K562 (cell line): ENCODE data around the gene UAP1. TPM values are rescaled to one million over a fixed set of nuclear protein-coding genes. Genes with fewer than 3 reads are reported as not detected.

Source experiments
- ATAC-seq: fragments of 200-7000 bp; cut with Tn5 transposase; 3 replicates; pipeline ENCODE4 v1.9.1; 2020; ENCODE audit warnings: moderate library complexity
- BruUV-seq: library from RNA; stranded (reverse); fragments of 400-500 nt; replicated peaks from 2 replicates; lab custom pipeline; 2021; lab: Mats Ljungman, UMichigan
- CTCF ChIA-PET: fragments of 300-600 bp; formaldehyde crosslinking; extraction: SDS; loops from one replicate; lab custom pipeline; 2021; ENCODE audit warnings: low intra/inter-chr PET ratio; lab: Yijun Ruan, JAX
- POLR2A ChIA-PET: fragments of 300-600, 350-650 bp; sonication (Branson Sonifier 250); formaldehyde crosslinking; extraction: SDS; loops from one replicate; lab custom pipeline; 2021; ENCODE audit warnings: antibody characterized with exemption, inconsistent platforms; lab: Yijun Ruan, JAX
- DNase-seq, 4 experiments: peaks; one replicate each; pipeline versions ENCODE4 v3.0.0 to v3.0.0-alpha.2; 2011 to 2018; ENCODE audit warnings: low spot score in 3 of 4, mixed read lengths in 3 of 4; ENCODE audit errors: extremely low read depth in 1 of 4
- FAIRE-seq: peaks from 2 replicates; lab custom pipeline; 2011; peaks lifted over from hg19 to GRCh38; lab: Jason Lieb, UNC
- H2AFZ ChIP-seq: 2 replicates; pipeline ENCODE4 v1.6.0; 2011; ENCODE audit warnings: low read depth, low read length, control low read depth, inconsistent platforms
- H3K27ac ChIP-seq: fragments of 200-600 bp; 3 replicates; pipeline ENCODE4 v1.8.0; 2011; ENCODE audit warnings: low read depth, mild to moderate bottlenecking, control low read depth, inconsistent platforms, low read length, moderate library complexity, mixed read lengths; ENCODE audit errors: extremely low read depth
- H3K27me3 ChIP-seq, 2 experiments: fragments of 300-600 bp in 1 of 2; 2 replicates in 1 of 2; 3 replicates in 1 of 2; pipeline versions ENCODE4 v1.6.0 to v1.8.0; 2011; ENCODE audit warnings: inconsistent platforms in 2 of 2, low read length in 2 of 2, mild to moderate bottlenecking in 1 of 2, mixed read lengths in 1 of 2, moderate library complexity in 1 of 2; ENCODE audit not compliant: control insufficient read depth in 2 of 2, insufficient read depth in 2 of 2
- H3K36me3 ChIP-seq: fragments of 300-600 bp; 3 replicates; pipeline ENCODE4 v1.8.0; 2011; ENCODE audit warnings: mild to moderate bottlenecking, low read length, inconsistent platforms; ENCODE audit not compliant: control insufficient read depth, insufficient read depth
- H3K4me1 ChIP-seq, 2 experiments: fragments of 200-600 bp in 1 of 2; replicated peaks in 1 of 2; 2 replicates in 1 of 2; 3 replicates in 1 of 2; pipeline versions ENCODE4 v1.5.1 to v1.8.0; 2011; ENCODE audit warnings: inconsistent platforms in 2 of 2, low read length in 2 of 2, mild to moderate bottlenecking in 1 of 2, mixed read lengths in 1 of 2, moderate library complexity in 1 of 2; ENCODE audit not compliant: control insufficient read depth in 2 of 2, insufficient read depth in 2 of 2
- H3K4me2 ChIP-seq: 2 replicates; pipeline ENCODE4 v1.6.1; 2011; ENCODE audit warnings: low read length, control low read depth, inconsistent platforms, mixed read lengths; ENCODE audit not compliant: insufficient read depth
- H3K4me3 ChIP-seq: fragments of 200-600 bp; sonication (generic), shearing (Covaris generic); 2 replicates; pipeline ENCODE4 v1.5.1; 2016; ENCODE audit warnings: control low read depth, inconsistent platforms
- H3K79me2 ChIP-seq: fragments of 200-600 bp; 3 replicates; pipeline ENCODE4 v1.8.0; 2011; ENCODE audit warnings: low read length, inconsistent platforms; ENCODE audit not compliant: control insufficient read depth, insufficient read depth
- H3K9ac ChIP-seq, 2 experiments: 2 replicates each; pipeline versions ENCODE4 v1.6.0 to v1.6.1; 2011; ENCODE audit warnings: low read depth in 2 of 2, low read length in 2 of 2, control low read depth in 1 of 2, inconsistent platforms in 1 of 2, mild to moderate bottlenecking in 1 of 2, mixed read lengths in 1 of 2; ENCODE audit not compliant: insufficient read depth in 1 of 2
- H3K9me1 ChIP-seq: one replicate; pipeline ENCODE4 v1.6.0; 2011; ENCODE audit warnings: inconsistent platforms, mild to moderate bottlenecking, low read length, moderate library complexity; ENCODE audit not compliant: control insufficient read depth, insufficient read depth
- H3K9me3 ChIP-seq: replicated peaks from 2 replicates; pipeline ENCODE4 v1.5.1; 2011; ENCODE audit warnings: low read depth, low read length, inconsistent platforms; ENCODE audit not compliant: control insufficient read depth, insufficient read depth
- H4K20me1 ChIP-seq: replicated peaks from 2 replicates; pipeline ENCODE4 v1.6.1; 2011; ENCODE audit warnings: low read length, inconsistent platforms, mixed read lengths; ENCODE audit not compliant: control insufficient read depth, insufficient read depth
- COPS2 ChIP-seq: fragments of 450-650 bp; conservative IDR thresholded peaks from 2 replicates; pipeline ENCODE4 v1.6.1; 2016; ENCODE audit warnings: mild to moderate bottlenecking, moderate library complexity
- DDX20 ChIP-seq: fragments of 450-650 bp; IDR thresholded peaks from 2 replicates; pipeline ENCODE4 v1.6.1; 2016; ENCODE audit warnings: missing genetic modification characterization, low read depth, mild to moderate bottlenecking, missing compliant biosample characterization, moderate library complexity
- E2F5 ChIP-seq: sonication (generic); formaldehyde crosslinking; IDR thresholded peaks from 2 replicates; pipeline ENCODE4 v1.8.0; 2022; ENCODE audit warnings: mild to moderate bottlenecking, missing genetic modification reagents
- FOSL1 ChIP-seq: fragments of 200-800 bp; sonication (Bioruptor generic); conservative IDR thresholded peaks from 2 replicates; pipeline ENCODE4 v1.6.1; 2016; ENCODE audit warnings: missing genetic modification characterization, missing compliant biosample characterization
- MLX ChIP-seq, 2 experiments: fragments of 450-650 bp in 1 of 2; sonication (generic) in 1 of 2; formaldehyde crosslinking; conservative IDR thresholded peaks; 2 replicates each; pipeline versions ENCODE4 v1.4.0 to v1.8.1; 2020 to 2022; ENCODE audit warnings: mild to moderate bottlenecking in 1 of 2, missing genetic modification reagents in 1 of 2
- PHF8 ChIP-seq: fragments of 200-600 bp; sonication (generic); IDR thresholded peaks from 2 replicates; pipeline ENCODE4 v1.6.1; 2012; ENCODE audit warnings: mixed run types, mild to moderate bottlenecking, inconsistent platforms, low read length, moderate library complexity, borderline replicate concordance
- RREB1 ChIP-seq: fragments of 250-450 bp; sonication (Bioruptor Pico); IDR thresholded peaks from 2 replicates; pipeline ENCODE4 v1.4.0; 2020
- SMAD4 ChIP-seq: fragments of 250-450 bp; sonication (Bioruptor Pico); conservative IDR thresholded peaks from 2 replicates; pipeline ENCODE4 v1.8.0; 2021; ENCODE audit warnings: inconsistent platforms, mild to moderate bottlenecking, moderate library complexity
- SOX6 ChIP-seq: fragments of 450-650 bp; IDR thresholded peaks from 2 replicates; pipeline ENCODE4 v1.6.1; 2014; ENCODE audit warnings: mild to moderate bottlenecking
- SRF ChIP-seq, 2 experiments: fragments of 250-450, 450-650 bp in 1 of 2; sonication (Bioruptor Pico) in 1 of 2; sonication (generic) in 1 of 2; formaldehyde crosslinking; IDR thresholded peaks; 2 replicates each; pipeline versions ENCODE4 v1.5.0 to v1.5.1; 2020 to 2022; ENCODE audit warnings: mild to moderate bottlenecking in 1 of 2, missing genetic modification reagents in 1 of 2
- TAL1 ChIP-seq: fragments of 450-650 bp; IDR thresholded peaks from 2 replicates; pipeline ENCODE4 v1.6.1; 2016; ENCODE audit warnings: mild to moderate bottlenecking
- TCF7L2 ChIP-seq: fragments of 150-350 bp; IDR thresholded peaks from 2 replicates; pipeline ENCODE4 v1.6.1; 2016; ENCODE audit warnings: low read depth, mild to moderate bottlenecking, low read length, moderate library complexity
- TRIM28 ChIP-seq: fragments of 450-650 bp; IDR thresholded peaks from 2 replicates; pipeline ENCODE4 v1.6.1; 2017
- ZNF436 ChIP-seq: fragments of 250-450, 450-650 bp; sonication (Bioruptor Pico); formaldehyde crosslinking; IDR thresholded peaks from 2 replicates; pipeline ENCODE4 v1.7.0; 2020; ENCODE audit warnings: mild to moderate bottlenecking
- WGBS: fragments of 100-300 bp; shearing (Covaris generic); methylation state at CpG from one replicate; pipeline ENCODE4 v1.1.6; 2016; ENCODE audit warnings: low coverage, mixed read lengths; ENCODE audit not compliant: insufficient coverage; ENCODE audit errors: missing lambda C conversion rate; 5-methylcytosine and 5-hydroxymethylcytosine counted together
- in situ Hi-C: fragments of 300-500 bp; cut with MboI; formaldehyde crosslinking; loops from 4 replicates; pipeline ENCODE4 v1.15.0; 2018; ENCODE audit warnings: inconsistent platforms, mixed read lengths
- intact Hi-C: fragments of 100-400 bp; cut with micrococcal nuclease; formaldehyde crosslinking; loops from 2 replicates; pipeline ENCODE4 v1.14.2; 2022
- polyA plus RNA-seq, 8 experiments: library from polyadenylated mRNA; depleted of rRNA in 4 of 8; stranded (reverse) in 5 of 8; unstranded in 3 of 8; fragments of >200 nt; fragmentation: Nextera tagmentation in 2 of 8; fragmentation: Illumina TruSeq in 1 of 8; extraction: Ambion mirVana in 2 of 8; extraction: Trizol in 1 of 8; gene quantifications; 2 replicates each; pipeline versions ENCODE4 v1.2.1 to v1.2.3, GENCODE V29; 2011 to 2014; ENCODE audit warnings: inconsistent platforms in 1 of 8, missing spikeins in 1 of 8
- total RNA-seq, 7 experiments: library from RNA; depleted of rRNA in 6 of 7; stranded (reverse); fragments of >200 nt in 6 of 7; fragmentation: Illumina TruSeq in 2 of 7; extraction: Trizol in 2 of 7; gene quantifications; 2 replicates each; pipeline versions ENCODE4 v1.2.1 to v1.2.3, GENCODE V29; 2011 to 2021; ENCODE audit warnings: low replicate concordance in 1 of 7

Gene UAP1
- total and polyA plus RNA-seq, 9 of the 15 experiments (the other 6 are each of a cell fraction or from before 2014, with no cell fraction given): 182 to 317 (median 213) TPM

- no peak for TF ChIP-seq MLX (CRISPR knock-in tag; conservative IDR thresholded peaks at IDR 0.05)
These were observed 24.3 kb upstream of the UAP1 start (continued) for GRCh38 chr1:162537216-162537615.

GRCh38 chr1:162538815-162539431 lies 22.6 kb upstream of the UAP1 start:
- Histone ChIP-seq H3K4me2 (no peak overlapping the region), H2AFZ (no peak overlapping the region), H3K4me3 (no peak overlapping the region), H3K9ac (no peak overlapping the region), H3K9me3 (0 out of 2 replicates have a peak, but pooled peaks cover 1% of the 10 kb centered on the region), H4K20me1 (no peaks in the 10 kb centered on the region), H3K27me3 (no peaks in the 10 kb centered on the region), H3K9me1 (no peaks in the 10 kb centered on the region), H3K36me3 (no peaks in the 10 kb centered on the region), H3K27ac (0 out of 3 replicates have a peak overlapping the region, but pooled peaks have one; percentile 13), H3K4me1 (0 out of 5 replicates have a peak, but pooled peaks cover 0 to 3% of the 10 kb centered on the region in 2 experiments), H3K79me2 (no peaks in the 10 kb centered on the region)
- FAIRE-seq (no peak), DNase-seq (peak in 1 of 4 experiments; percentile 30), ATAC-seq (peak; percentile 70)
- POLR2A ChIA-PET: interaction anchor here (0.6 to 1.6 kb wide), 2 partner anchors 12 to 15 kb away, joined by 3 read pairs; no protein-coding TSS in a partner anchor
- in situ Hi-C loops (no loop called here), intact Hi-C loops (no loop called here)
- CTCF ChIA-PET: no interaction called here
- 25% methylated on average over 1 of the region's 1 CpG for WGBS
- no TSS peak for BruUV-seq
- TF ChIP-seq PHF8 (no peak), DDX20 (tag) (no peak), E2F5 (no peak), TAL1 (no peak), TRIM28 (no peak), SOX6 (no peak), SRF (CRISPR knock-in tag; IDR thresholded peaks at IDR 0.05) (no peak), TCF7L2 (no peak), ZNF436 (no peak), COPS2 (no peak), FOSL1 (tag) (peak; percentile 70), RREB1 (CRISPR knock-in tag) (no peak), SMAD4 (0 out of 2 replicates have a peak, but pooled peaks have one; percentile 15)
